ENCODE measurements around the gene P2RX1. TPM values are rescaled to one million over a fixed set of nuclear protein-coding genes. Genes with fewer than 3 reads are reported as not detected.

P2RX1 gene
- total RNA-seq, 4 donors from 2014 or later: 0.25 to 2.6 (median 1.2) TPM

GRCh38 chr17:3959295-3959899 is 43.1 kb upstream of the P2RX1 start:
- DNase-seq (ENCODE audit: low spot score in 2 of 2): no peak
- H3K27me3 ChIP-seq: peaks cover 27% of the 10 kb centered on the region
- H3K4me3 ChIP-seq: no peak overlapping the region
- peaks cover 8% of the 10 kb centered on the region for H3K4me1 ChIP-seq
- TF ChIP-seq POLR2A (IDR thresholded peaks at IDR 0.05) (no peak), POLR2AphosphoS5 (IDR thresholded peaks at IDR 0.05) (no peak), CTCF (IDR thresholded peaks at IDR 0.05) (no peak), EP300 (IDR thresholded peaks at IDR 0.05) (no peak)
- 70% methylated on average over 13 of the region's 15 CpGs for WGBS
- no peaks in the 10 kb centered on the region for H3K9me3 ChIP-seq
- H3K36me3 ChIP-seq: no peaks in the 10 kb centered on the region
- peak overlapping the region; percentile 58 for H3K27ac ChIP-seq

GRCh38 chr17:3957735-3958599 is 41.7 kb upstream of the P2RX1 start:
- Histone ChIP-seq H3K36me3 (no peaks in the 10 kb centered on the region), H3K4me3 (no peak overlapping the region), H3K27ac (no peak overlapping the region), H3K9me3 (no peaks in the 10 kb centered on the region), H3K27me3 (peaks cover 13% of the 10 kb centered on the region), H3K4me1 (no peaks in the 10 kb centered on the region)
- TF ChIP-seq EP300 (IDR thresholded peaks at IDR 0.05) (no peak), POLR2AphosphoS5 (IDR thresholded peaks at IDR 0.05) (no peak), POLR2A (IDR thresholded peaks at IDR 0.05) (no peak), CTCF (IDR thresholded peaks at IDR 0.05) (no peak)
- 83% methylated on average over 17 of the region's 18 CpGs for WGBS
- no peak for DNase-seq (ENCODE audit: low spot score in 2 of 2)

GRCh38 chr17:3956983-3957382 is 40.7 kb upstream of the P2RX1 start:
- DNase-seq (ENCODE audit: low spot score in 2 of 2): no peak
- TF ChIP-seq POLR2AphosphoS5 (IDR thresholded peaks at IDR 0.05): no peak
- Histone ChIP-seq H3K36me3 (no peaks in the 10 kb centered on the region), H3K9me3 (no peaks in the 10 kb centered on the region), H3K27me3 (peaks cover 3% of the 10 kb centered on the region), H3K27ac (no peak overlapping the region), H3K4me1 (no peaks in the 10 kb centered on the region), H3K4me3 (no peak overlapping the region)
- 93% methylated on average over 9 of the region's 12 CpGs for WGBS

- no peaks in the 10 kb centered on the region for H3K36me3 ChIP-seq
- no peak overlapping the region for H3K4me3 ChIP-seq
- no peaks in the 10 kb centered on the region for H3K4me1 ChIP-seq
- H3K27ac ChIP-seq: no peak overlapping the region
- no peaks in the 10 kb centered on the region for H3K27me3 ChIP-seq
- TF ChIP-seq EP300 (IDR thresholded peaks at IDR 0.05): no peak
- TF ChIP-seq POLR2A (IDR thresholded peaks at IDR 0.05): no peak
- no peak for TF ChIP-seq CTCF (IDR thresholded peaks at IDR 0.05)
- no peak for TF ChIP-seq POLR2AphosphoS5 (IDR thresholded peaks at IDR 0.05)
- H3K9me3 ChIP-seq: no peaks in the 10 kb centered on the region
- WGBS: 62% methylated on average over 12 of the region's 15 CpGs
- no peak for DNase-seq (ENCODE audit: low spot score in 2 of 2)
These were observed 40.2 kb upstream of the P2RX1 start for GRCh38 chr17:3956327-3956957.

- H3K36me3 ChIP-seq: no peaks in the 10 kb centered on the region
- no peaks in the 10 kb centered on the region for H3K4me1 ChIP-seq
- no peak for TF ChIP-seq CTCF (IDR thresholded peaks at IDR 0.05)
- TF ChIP-seq POLR2A (IDR thresholded peaks at IDR 0.05): no peak
- 78% methylated on average over 10 of the region's 10 CpGs for WGBS
- H3K27ac ChIP-seq: no peak overlapping the region
- H3K27me3 ChIP-seq: no peaks in the 10 kb centered on the region
- DNase-seq (ENCODE audit: low spot score in 2 of 2): no peak
- no peaks in the 10 kb centered on the region for H3K9me3 ChIP-seq
- H3K4me3 ChIP-seq: no peak overlapping the region
These were observed 39.4 kb upstream of the P2RX1 start for GRCh38 chr17:3955673-3955988.

Data from suprapubic skin (tissue), 4 donors.